Neuronal stem cell (in vitro differentiated cells): ENCODE measurements around the gene TMEM179.

ENCODE experiments used
- DNase-seq: peaks from one replicate; pipeline ENCODE4 v3.0.0-alpha.2; 2013; ENCODE audit warnings: low spot score
- H2AFZ ChIP-seq: one replicate; pipeline ENCODE4 v1.6.1; 2013; ENCODE audit warnings: mild to moderate bottlenecking, low read length, inconsistent platforms
- H2AK5ac ChIP-seq: 2 replicates; pipeline ENCODE4 v1.6.1; 2013; ENCODE audit warnings: low read depth, mild to moderate bottlenecking, inconsistent platforms, low read length, moderate library complexity, mixed read lengths
- H2BK120ac ChIP-seq: 2 replicates; pipeline ENCODE4 v1.6.1; 2013; ENCODE audit warnings: low read depth, mild to moderate bottlenecking, inconsistent platforms, low read length, moderate library complexity, mixed read lengths
- H2BK12ac ChIP-seq: one replicate; pipeline ENCODE4 v1.6.1; 2013; ENCODE audit warnings: low read length, inconsistent platforms
- H2BK15ac ChIP-seq: 2 replicates; pipeline ENCODE4 v1.6.1; 2013; ENCODE audit warnings: mild to moderate bottlenecking, low read length, inconsistent platforms, mixed read lengths
- H2BK5ac ChIP-seq: one replicate; pipeline ENCODE4 v1.6.1; 2013; ENCODE audit warnings: inconsistent platforms, mild to moderate bottlenecking, low read length, moderate library complexity
- H3K14ac ChIP-seq: one replicate; pipeline ENCODE4 v1.6.1; 2013; ENCODE audit warnings: low read length, inconsistent platforms
- H3K18ac ChIP-seq: 2 replicates; pipeline ENCODE4 v1.6.1; 2013; ENCODE audit warnings: low read length, inconsistent platforms
- H3K23ac ChIP-seq: 2 replicates; pipeline ENCODE4 v1.6.1; 2013; ENCODE audit warnings: low read depth, mild to moderate bottlenecking, mixed read lengths, low read length, inconsistent platforms; ENCODE audit not compliant: poor library complexity
- H3K27ac ChIP-seq: replicated peaks from 3 replicates; pipeline ENCODE4 v1.5.1; 2013; ENCODE audit warnings: low read length, inconsistent platforms
- H3K27me3 ChIP-seq, 3 experiments: 2 replicates each; pipeline ENCODE4 v1.6.1; 2013; ENCODE audit warnings: low read length in 3 of 3, mild to moderate bottlenecking in 2 of 3, inconsistent platforms in 1 of 3, low read depth in 1 of 3, mixed read lengths in 1 of 3, moderate library complexity in 1 of 3; ENCODE audit not compliant: control insufficient read depth in 3 of 3, insufficient read depth in 3 of 3
- H3K36me3 ChIP-seq, 2 donors: replicated peaks in 1 of 2; 2 replicates each; pipeline ENCODE4 v1.6.1; 2013; ENCODE audit warnings: low read length in 2 of 2; ENCODE audit not compliant: control insufficient read depth in 2 of 2, insufficient read depth in 2 of 2
- H3K4ac ChIP-seq: 2 replicates; pipeline ENCODE4 v1.6.1; 2013; ENCODE audit warnings: inconsistent platforms, mild to moderate bottlenecking, low read length, moderate library complexity
- H3K4me1 ChIP-seq, 2 donors: 1 replicate in 1 of 2; 2 replicates in 1 of 2; pipeline ENCODE4 v1.6.1; 2013; ENCODE audit warnings: low read length in 2 of 2, low read depth in 1 of 2; ENCODE audit not compliant: control insufficient read depth in 2 of 2, insufficient read depth in 1 of 2
- H3K4me2 ChIP-seq: one replicate; pipeline ENCODE4 v1.6.1; 2013; ENCODE audit warnings: mild to moderate bottlenecking, low read length, inconsistent platforms; ENCODE audit not compliant: insufficient read depth, poor library complexity, severe bottlenecking
- H3K4me3 ChIP-seq, 2 donors: 2 replicates each; pipeline ENCODE4 v1.5.1; 2013; ENCODE audit warnings: low read length in 2 of 2, mild to moderate bottlenecking in 2 of 2, inconsistent platforms in 1 of 2, moderate library complexity in 1 of 2
- H3K79me1 ChIP-seq: one replicate; pipeline ENCODE4 v1.6.1; 2013; ENCODE audit warnings: low read depth, mild to moderate bottlenecking, inconsistent platforms, low read length, moderate library complexity
- H3K9ac ChIP-seq: one replicate; pipeline ENCODE4 v1.6.1; 2013; ENCODE audit warnings: mild to moderate bottlenecking, low read depth, low read length, inconsistent platforms; ENCODE audit not compliant: poor library complexity
- H3K9me3 ChIP-seq, 2 donors: replicated peaks in 1 of 2; 2 replicates each; pipeline versions ENCODE3 to v1.6.1; 2013; ENCODE audit warnings: low read length in 2 of 2, mild to moderate bottlenecking in 2 of 2, inconsistent platforms in 1 of 2, low read depth in 1 of 2, mixed read lengths in 1 of 2, moderate library complexity in 1 of 2; ENCODE audit not compliant: control insufficient read depth in 2 of 2, insufficient read depth in 1 of 2
- H4K8ac ChIP-seq: one replicate; pipeline ENCODE4 v1.6.1; 2013; ENCODE audit warnings: low read depth, mild to moderate bottlenecking, inconsistent platforms, low read length, moderate library complexity
- H4K91ac ChIP-seq: one replicate; pipeline ENCODE4 v1.6.1; 2013; ENCODE audit warnings: low read length, low read depth, mild to moderate bottlenecking, inconsistent platforms; ENCODE audit not compliant: poor library complexity
- WGBS, 2 donors: extraction: QIAGEN DNeasy Blood & Tissue Kit; methylation state at CpG; one replicate each; pipeline ENCODE4 v1.1.7; 2013; ENCODE audit warnings: missing lambda C conversion rate in 2 of 2, mixed read lengths in 1 of 2; ENCODE audit not compliant: insufficient read length in 2 of 2, insufficient replicate concordance in 1 of 2; ENCODE audit errors: extremely low coverage in 2 of 2; 5-methylcytosine and 5-hydroxymethylcytosine counted together

The TMEM179 gene

DNA sequence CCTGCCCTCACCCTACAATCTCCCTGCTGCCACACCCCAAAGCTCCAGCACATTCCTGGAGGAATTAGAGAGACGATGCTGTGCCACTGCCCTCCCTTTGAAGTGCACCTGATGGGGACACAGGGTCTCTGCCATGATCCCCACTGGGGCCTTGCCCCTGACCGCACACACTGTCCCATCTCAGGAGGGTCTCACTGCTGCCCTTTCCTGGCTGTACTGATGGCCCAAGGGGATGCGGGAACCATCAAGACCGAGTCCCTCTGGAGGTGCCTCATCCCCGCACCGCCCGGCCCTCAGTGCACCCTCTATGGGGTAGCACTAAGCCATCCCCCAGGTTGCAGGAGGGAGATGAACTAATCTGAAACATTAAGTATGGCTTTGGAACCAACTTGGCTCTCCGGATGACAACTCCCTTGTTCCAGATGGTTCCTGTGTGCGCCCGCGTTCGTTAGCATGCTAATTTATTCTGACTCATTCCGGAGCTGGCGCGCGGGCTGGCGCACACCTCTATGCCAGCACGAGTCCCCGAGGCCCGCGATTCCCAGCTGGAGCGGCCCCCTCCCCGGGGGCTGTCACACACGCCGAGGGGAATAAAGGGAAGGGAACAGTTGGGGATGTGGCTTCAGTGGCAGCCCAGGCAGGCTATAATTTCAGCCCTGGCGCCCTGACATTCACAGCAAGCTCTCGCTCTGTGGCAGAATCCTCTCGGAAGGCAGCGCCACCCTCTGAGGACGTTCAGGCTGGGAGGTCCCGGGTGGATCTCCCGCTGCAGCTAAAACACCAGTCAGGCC, 59.2 kb downstream of the TMEM179 start:
- Histone ChIP-seq H4K8ac (no peak overlapping the region), H2BK5ac (no peak overlapping the region), H2AFZ (peak overlapping the region; percentile 7), H3K79me1 (no peaks in the 10 kb centered on the region), H2AK5ac (no peak overlapping the region), H2BK120ac (no peak overlapping the region), H3K27ac (no peak overlapping the region), H3K4me2 (no peak overlapping the region), H3K18ac (peak overlapping the region; percentile 3), H3K4ac (no peak overlapping the region), H3K36me3 (no peaks in the 10 kb centered on the region), H3K4me1 (peaks cover 0 to 5% of the 10 kb centered on the region in 2 donors), H3K27me3 (peaks cover 0 to 47% (median 0%) of the 10 kb centered on the region in 3 experiments), H3K4me3 (peak overlapping the region in 1 of 2 donors; percentile 18), H4K91ac (no peak overlapping the region), H3K14ac (no peak overlapping the region), H3K9me3 (peaks cover 0 to 2% of the 10 kb centered on the region in 2 donors), H2BK12ac (no peak overlapping the region), H2BK15ac (no peak overlapping the region), H3K23ac (peak overlapping the region; percentile 8), H3K9ac (no peak overlapping the region)
- DNase-seq = no peak
- WGBS, 2 donors = no CpG with 5 or more reads among the region's 32 CpGs

DNA sequence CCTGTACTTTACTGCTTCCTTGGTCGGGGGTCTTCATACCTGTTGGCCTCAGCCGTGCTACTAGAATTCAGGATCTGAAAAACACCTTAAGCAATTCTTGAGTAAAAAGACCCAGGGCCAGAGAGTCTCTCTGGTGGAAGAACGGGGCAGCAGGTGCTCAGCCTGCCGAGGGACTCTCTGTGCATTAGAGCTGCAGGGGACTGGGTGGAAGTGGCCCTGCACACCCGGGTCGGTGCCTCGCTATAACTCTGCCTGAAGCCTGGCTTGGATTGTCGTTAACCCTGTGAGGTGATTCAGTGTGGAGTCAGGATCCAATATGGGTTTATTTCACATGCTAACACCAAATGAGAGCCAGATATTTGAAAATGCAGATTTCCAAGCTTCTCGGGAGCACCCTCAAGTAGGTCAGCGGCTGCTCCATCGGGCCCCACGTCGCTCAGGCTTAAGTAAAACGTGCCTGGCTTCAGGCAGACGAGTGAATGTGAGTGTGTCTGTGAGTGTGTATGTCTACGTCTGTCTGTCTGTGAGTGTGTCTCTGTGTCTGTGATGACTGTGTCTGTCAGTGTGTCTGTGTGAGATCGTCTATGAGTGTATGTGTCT, 60.1 kb downstream of the TMEM179 start:
- Histone ChIP-seq H3K79me1 (no peaks in the 10 kb centered on the region), H2BK12ac (no peak overlapping the region), H3K4me2 (no peak overlapping the region), H3K4ac (no peak overlapping the region), H2AFZ (no peak overlapping the region), H3K18ac (no peak overlapping the region), H2BK15ac (no peak overlapping the region), H4K91ac (no peak overlapping the region), H3K14ac (no peak overlapping the region), H3K27ac (no peak overlapping the region), H3K9me3 (peaks cover 0 to 2% of the 10 kb centered on the region in 2 donors), H2BK5ac (no peak overlapping the region), H3K36me3 (no peaks in the 10 kb centered on the region), H3K4me3 (peak overlapping the region in 1 of 2 donors; percentile 18), H3K4me1 (peaks cover 0 to 4% of the 10 kb centered on the region in 2 donors), H4K8ac (peak overlapping the region; percentile 43), H3K9ac (no peak overlapping the region), H2AK5ac (no peak overlapping the region), H2BK120ac (no peak overlapping the region), H3K23ac (no peak overlapping the region), H3K27me3 (peaks cover 0 to 38% (median 0%) of the 10 kb centered on the region in 3 experiments)
- DNase-seq = no peak
- WGBS, 2 donors = no CpG with 5 or more reads among the region's 17 CpGs

DNA sequence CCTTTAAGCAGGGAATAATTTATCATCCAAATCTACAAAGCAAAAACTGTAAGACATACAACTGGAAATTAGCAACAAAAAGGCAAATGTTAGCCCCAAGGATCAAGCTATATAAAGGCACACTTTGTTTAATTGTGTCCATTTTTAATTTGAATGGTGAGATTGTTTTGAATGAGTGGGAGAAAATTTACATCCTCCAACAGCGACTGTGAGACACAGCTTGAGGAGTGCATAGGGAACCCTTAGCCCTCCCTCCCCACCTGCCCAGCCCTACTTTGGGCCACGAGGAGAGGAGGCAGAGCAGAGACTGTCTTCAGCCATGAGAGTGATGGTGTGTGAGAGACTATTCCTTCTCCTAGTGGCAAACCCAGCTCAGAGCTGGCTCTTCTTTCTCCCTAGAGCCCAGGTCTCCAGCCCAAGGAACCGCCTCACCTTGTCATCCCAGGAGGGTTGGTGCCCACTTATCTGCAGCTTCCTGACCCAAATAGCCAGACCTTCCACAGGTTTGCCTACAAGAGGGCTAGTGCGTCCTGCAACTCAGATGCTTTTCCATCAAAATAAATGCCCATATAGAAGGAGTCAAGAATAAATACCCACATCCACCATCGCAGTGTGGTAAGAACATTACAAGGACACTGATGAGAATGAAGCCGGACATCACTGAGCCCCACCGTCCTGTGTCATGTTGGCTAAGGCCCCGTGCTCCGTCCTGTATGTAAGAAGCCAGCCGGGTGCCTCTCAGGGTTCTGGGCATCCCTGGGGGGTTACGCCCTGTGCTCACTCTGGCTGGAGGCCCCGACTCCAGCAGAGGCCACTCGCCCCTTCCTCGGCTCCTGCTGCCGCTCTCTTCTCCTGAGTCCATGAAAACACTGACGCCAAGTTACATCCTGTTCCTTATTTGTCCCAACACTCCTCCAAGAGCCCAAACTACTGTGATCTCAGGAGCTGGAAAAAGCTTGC, 61.4 kb downstream of the TMEM179 start:
- H4K8ac ChIP-seq = no peak overlapping the region
- peaks cover 0 to 2% of the 10 kb centered on the region in 2 donors for H3K9me3 ChIP-seq
- H3K4ac ChIP-seq = no peak overlapping the region
- H2AFZ ChIP-seq = no peak overlapping the region
- no peak overlapping the region for H2BK12ac ChIP-seq
- H2AK5ac ChIP-seq = no peak overlapping the region
- no peaks in the 10 kb centered on the region for H3K79me1 ChIP-seq
- DNase-seq = no peak
- WGBS, 2 donors = no CpG with 5 or more reads among the region's 16 CpGs
- H3K18ac ChIP-seq = no peak overlapping the region
- H3K9ac ChIP-seq = no peak overlapping the region
- no peak overlapping the region for H3K27ac ChIP-seq
- no peak overlapping the region for H2BK120ac ChIP-seq
- no peaks in the 10 kb centered on the region for H3K36me3 ChIP-seq
- peaks cover 0 to 38% (median 0%) of the 10 kb centered on the region in 3 experiments for H3K27me3 ChIP-seq
- H4K91ac ChIP-seq = no peak overlapping the region
- no peak overlapping the region for H3K4me2 ChIP-seq
- no peak overlapping the region for H3K4me3 ChIP-seq
- H3K14ac ChIP-seq = no peak overlapping the region
- no peak overlapping the region for H2BK15ac ChIP-seq
- no peak overlapping the region for H2BK5ac ChIP-seq
- H3K4me1 ChIP-seq = peaks cover 0 to 3% of the 10 kb centered on the region in 2 donors
- H3K23ac ChIP-seq = no peak overlapping the region
